HG03432 (cell line): ENCODE measurements around the gene TDRD6.

Source experiments
- ATAC-seq: cut with Tn5 transposase; IDR thresholded peaks from one replicate; pipeline ENCODE4 v1.9.1; 2021; ENCODE audit warnings: mild to moderate bottlenecking, moderate library complexity; ENCODE audit not compliant: unreplicated experiment

Gene TDRD6

DNA sequence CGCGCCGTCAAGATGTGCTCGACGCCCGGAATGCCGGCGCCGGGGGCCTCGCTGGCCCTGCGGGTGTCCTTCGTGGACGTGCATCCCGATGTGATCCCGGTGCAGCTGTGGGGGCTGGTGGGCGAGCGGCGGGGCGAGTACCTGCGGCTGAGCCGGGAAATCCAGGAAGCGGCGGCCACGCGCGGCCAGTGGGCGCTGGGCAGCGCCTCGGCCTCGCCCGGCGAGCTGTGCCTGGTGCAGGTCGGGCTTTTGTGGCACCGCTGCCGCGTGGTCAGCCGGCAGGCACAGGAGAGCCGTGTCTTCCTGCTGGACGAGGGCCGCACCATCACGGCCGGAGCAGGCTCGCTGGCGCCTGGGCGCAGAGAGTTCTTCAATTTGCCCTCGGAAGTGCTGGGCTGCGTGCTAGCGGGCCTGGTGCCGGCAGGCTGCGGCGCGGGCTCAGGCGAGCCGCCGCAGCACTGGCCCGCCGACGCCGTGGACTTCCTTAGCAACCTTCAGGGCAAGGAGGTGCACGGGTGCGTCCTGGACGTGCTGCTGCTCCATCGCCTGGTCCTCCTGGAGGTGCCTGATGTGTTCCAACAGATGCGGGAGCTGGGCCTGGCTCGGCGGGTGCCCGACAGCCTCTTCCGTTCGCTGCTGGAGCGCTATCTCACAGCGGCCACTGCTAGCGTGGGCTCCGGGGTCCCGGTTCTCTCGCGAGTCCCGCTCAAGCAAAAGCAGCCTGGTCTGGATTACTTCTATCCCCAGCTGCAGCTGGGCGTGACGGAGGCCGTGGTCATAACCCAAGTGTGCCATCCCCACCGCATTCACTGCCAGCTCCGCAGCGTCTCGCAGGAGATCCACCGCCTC lies 656 bp downstream of the TDRD6 start:
- ATAC-seq: no peak

DNA sequence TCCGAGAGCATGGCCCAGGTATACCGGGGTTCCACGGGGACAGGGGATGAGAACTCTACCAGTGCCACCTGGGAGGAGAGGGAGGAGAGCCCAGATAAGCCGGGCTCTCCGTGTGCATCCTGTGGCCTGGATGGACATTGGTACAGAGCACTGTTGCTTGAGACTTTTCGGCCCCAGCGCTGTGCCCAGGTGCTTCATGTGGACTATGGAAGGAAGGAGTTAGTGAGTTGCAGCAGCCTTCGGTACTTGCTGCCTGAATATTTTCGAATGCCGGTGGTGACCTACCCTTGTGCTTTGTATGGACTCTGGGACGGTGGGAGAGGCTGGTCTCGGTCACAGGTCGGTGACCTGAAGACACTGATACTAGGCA lies 1.3 kb downstream of the TDRD6 start:
- ATAC-seq: no peak

DNA sequence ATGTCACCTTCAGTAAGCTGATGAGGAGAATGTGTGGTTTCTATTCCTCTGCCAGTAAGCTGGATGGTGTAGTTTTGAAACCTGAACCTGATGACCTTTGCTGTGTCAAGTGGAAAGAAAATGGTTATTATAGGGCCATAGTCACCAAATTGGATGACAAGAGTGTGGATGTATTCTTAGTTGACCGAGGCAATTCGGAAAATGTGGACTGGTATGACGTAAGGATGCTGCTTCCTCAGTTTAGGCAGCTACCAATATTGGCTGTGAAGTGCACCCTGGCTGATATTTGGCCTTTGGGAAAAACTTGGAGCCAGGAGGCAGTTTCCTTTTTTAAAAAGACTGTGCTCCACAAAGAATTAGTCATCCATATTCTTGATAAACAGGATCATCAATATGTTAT lies 2.0 kb downstream of the TDRD6 start:
- ATAC-seq: no peak

DNA sequence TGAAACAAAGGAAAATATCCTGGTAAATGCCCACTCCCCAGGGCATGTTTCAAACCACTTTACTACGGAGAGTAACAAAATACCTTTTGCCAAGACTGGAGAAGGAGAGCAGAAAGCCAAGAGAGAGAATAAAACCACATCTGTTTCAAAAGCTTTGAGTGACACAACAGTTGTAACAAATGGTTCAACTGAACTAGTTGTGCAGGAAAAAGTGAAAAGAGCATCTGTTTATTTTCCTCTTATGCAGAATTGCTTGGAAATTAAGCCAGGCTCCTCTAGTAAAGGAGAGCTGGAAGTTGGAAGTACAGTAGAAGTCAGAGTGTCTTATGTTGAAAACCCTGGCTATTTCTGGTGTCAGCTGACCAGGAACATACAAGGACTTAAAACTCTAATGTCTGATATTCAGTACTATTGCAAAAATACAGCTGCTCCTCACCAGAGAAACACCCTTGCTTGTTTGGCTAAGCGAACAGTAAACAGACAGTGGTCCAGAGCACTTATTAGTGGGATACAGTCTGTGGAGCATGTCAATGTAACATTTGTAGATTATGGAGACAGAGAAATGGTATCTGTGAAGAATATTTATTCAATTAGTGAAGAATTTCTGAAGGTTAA lies 2.6 kb downstream of the TDRD6 start:
- no peak for ATAC-seq

DNA sequence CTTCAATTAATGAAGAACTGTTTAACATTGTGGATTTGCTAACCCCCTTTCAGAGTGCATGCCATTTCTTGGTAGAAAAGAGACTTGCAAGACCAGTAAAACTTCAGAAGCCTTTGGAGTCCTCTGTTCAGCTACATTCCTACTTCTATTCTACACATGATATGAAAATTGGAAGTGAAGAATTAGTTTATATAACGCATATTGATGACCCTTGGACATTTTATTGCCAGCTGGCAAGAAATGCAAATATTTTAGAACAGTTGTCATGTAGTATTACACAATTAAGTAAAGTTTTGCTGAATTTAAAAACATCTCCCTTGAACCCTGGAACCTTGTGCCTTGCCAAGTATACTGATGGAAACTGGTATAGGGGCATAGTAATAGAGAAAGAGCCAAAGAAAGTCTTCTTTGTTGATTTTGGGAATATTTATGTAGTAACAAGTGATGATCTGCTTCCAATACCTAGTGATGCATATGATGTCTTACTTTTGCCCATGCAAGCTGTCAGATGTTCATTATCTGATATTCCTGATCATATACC lies 3.3 kb downstream of the TDRD6 start:
- no peak for ATAC-seq

DNA sequence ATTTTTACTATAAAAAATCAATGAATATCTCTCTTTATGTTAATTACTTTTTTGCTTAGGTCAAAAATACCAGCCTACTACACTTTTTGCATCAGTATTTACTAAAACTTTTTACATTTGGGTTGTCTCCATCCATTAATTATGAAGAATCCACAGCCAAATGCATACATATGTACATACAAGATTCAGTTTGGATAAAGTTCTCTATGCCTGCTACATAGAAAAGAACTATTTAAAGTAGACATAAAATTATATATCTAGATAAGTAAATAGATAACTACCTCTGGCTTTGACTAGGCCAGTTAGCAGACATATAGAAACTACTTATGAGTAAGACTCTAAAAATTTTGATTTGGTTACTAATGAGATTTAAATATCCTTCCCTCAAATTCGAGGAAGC lies 12.3 kb downstream of the TDRD6 start:
- no peak for ATAC-seq

DNA sequence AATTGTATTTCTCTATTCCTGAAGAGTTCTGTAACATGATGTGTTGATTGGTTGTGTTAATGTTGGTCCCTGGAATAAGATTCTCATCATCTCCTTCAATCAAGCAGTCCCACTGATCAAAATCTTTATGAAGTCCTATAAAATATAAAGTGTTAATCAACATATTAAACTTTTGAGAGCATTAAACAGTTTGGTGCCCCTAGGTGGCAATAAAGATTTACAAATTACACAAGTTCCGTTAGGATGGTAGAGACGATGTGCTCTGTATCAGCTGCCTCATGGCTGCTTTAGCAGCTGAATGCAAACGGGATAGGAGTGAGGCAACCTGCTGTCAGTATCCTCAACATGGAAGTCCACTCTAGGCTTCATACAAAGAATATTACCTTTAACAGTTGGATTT lies 16.9 kb downstream of the TDRD6 start:
- no peak for ATAC-seq

DNA sequence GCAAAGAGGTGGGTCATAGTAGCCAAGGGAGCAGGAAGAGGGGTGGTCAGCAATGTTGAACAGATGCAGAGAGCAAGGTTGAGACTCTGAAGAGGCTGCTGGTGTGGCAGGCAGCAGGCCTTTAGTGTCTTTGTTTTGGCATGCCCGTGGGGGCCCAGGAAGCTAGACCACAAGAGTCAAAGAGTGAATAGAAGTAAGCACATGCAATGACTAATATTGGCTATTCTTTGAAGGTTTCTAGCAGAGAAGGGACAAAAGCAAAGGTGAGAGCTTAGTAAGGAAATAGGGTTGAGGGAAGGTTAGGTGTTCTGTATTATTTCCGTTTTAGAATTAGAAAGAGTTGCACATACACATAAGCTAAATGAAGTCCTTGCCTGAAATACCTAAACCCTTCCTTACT lies 18.8 kb downstream of the TDRD6 start:
- peak; percentile 66 for ATAC-seq

DNA sequence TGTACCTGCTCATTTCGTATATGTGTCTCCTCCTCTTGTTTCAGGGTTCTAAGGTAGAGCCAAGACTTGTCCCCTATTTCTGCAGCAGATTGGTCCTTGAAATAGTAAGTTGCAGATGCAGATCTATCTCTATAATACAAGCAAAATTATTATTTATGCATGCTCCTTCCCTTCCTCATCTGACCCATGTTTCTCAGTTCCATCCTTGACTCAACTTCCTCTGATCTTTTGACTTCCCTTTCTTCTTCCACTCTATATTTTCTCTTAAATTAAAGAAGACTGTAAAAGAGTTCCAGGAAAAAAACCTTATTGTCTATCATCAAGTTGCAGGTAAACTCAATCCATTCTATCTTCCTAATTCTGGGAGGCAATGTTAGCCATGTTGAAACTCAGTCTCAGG lies 23.8 kb downstream of the TDRD6 start:
- no peak for ATAC-seq

DNA sequence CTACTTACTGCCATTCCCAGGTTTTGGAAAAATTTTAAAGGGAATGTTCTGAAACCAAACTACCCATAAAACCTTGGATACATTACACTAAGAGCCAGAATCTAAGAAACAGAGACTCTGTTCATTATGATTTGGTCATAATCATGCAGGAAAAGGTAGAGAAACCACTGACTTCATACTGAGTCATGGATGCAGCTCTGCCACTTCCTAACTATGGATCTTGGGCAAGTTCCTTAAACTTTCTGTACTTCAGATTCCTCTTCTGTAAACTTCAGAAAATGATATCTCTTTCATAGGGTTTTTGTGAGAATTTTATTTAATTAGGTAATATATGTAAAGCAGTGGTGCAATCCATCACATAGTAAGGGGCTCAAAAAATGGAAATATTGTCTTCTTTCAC lies 27.5 kb downstream of the TDRD6 start:
- ATAC-seq: no peak

DNA sequence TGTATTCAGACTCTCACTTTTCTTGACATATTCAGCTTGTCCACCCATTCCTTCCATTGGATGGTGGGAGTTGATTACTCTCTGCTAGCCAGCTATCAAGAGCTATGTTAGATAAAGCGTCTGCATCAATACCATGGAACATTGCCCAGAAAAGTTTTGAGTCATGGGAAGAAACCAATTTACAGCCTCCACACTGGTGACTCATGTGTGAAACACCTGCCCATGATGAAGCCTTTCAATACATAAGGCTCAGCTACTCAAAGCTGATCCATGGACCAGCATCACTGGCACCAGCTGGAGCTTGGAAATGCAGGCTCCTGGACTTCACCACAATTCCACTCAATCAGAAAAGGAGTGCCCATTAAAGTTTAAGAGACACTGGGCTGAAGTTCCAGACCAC lies 31.4 kb downstream of the TDRD6 start:
- ATAC-seq: no peak

DNA sequence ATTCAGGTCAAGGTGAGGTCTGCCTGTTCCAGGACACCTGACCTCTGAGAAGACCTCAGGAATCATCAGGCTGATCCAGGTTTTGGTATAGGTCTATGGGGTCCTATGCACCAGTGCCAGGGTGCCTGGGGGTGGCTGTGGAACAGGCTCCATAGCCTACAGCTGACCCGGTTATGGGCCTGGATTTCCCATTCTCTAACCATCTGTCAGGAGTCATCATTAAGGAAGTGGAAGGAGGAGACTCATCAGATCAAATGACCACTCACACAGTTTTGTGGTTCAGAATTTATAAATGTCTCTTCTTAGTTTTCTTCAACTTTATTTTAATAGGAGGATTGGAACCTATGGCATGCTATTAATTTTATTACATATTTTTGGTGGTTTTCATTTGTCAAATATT lies 32.7 kb downstream of the TDRD6 start:
- ATAC-seq: no peak

DNA sequence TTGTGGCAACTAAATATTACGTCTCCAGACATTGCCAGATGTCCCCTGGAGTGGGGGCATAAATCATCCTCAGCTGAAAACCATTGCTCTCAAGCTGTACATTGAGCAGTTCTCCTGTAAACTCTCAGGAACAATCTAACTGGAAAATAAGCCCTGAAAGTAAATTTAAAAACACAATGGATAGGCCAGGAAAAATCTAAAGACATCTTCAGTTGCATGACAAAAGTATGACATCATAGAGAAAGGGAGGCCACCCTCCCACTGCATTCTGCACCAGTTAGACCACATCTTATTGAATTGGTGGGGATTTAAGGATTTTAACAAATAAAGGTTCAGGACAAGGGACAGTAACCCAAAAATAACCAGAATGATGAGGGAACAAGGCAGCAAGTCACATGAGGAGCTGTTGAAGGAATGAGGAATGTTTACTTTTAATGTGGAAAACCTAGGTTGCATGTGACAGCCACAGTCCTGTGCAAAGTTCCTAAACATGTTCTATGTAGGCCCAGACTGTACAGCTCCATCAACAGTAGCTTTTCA lies 42.2 kb downstream of the TDRD6 start:
- ATAC-seq: no peak

DNA sequence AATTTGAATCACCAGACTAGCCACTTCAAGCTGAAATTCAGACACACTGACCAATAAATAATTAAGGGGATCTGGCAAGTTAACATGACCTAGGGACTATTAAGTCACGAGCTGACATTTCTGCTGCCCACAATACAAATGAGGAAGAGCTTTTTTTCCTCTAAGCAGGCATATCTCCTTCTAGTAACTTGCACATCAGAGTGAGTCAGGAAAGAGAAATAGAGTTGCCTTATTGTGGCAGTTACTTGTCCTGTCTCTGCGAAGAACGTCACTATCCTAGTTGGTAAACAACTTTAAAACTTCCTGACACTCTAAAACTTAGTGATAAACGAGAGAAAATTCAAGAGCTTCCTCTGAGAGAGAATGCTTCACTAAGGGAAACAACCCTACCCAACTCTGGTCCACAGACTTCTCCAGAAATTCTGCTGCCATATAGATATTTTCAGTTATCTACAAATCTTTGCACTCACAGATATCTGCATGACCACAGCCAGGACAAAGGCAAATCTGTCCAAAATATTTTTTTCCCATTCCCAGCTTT lies 43.3 kb downstream of the TDRD6 start:
- no peak for ATAC-seq

DNA sequence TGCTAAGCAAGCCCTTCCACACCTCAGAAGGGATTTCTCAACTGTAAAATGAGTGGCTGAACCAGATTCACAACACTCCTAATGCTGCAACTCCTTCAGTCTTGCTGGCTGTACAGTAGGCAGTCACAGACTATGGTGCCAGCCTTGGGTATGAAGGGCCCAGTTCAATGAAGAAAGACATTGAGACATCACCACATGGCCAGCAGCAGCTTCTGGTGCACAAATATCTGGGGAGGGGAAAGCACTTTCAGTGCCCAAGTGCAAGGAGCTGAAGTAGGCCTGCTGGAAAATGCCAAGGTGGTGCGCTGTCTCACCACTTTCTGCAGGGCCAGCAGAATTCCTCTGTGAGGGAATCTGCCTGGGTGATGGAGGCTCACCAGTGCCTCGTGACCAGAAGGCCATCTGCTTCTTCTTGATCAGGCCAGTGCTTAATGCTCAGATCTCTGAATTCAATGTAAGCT lies 45.7 kb downstream of the TDRD6 start:
- ATAC-seq: no peak

DNA sequence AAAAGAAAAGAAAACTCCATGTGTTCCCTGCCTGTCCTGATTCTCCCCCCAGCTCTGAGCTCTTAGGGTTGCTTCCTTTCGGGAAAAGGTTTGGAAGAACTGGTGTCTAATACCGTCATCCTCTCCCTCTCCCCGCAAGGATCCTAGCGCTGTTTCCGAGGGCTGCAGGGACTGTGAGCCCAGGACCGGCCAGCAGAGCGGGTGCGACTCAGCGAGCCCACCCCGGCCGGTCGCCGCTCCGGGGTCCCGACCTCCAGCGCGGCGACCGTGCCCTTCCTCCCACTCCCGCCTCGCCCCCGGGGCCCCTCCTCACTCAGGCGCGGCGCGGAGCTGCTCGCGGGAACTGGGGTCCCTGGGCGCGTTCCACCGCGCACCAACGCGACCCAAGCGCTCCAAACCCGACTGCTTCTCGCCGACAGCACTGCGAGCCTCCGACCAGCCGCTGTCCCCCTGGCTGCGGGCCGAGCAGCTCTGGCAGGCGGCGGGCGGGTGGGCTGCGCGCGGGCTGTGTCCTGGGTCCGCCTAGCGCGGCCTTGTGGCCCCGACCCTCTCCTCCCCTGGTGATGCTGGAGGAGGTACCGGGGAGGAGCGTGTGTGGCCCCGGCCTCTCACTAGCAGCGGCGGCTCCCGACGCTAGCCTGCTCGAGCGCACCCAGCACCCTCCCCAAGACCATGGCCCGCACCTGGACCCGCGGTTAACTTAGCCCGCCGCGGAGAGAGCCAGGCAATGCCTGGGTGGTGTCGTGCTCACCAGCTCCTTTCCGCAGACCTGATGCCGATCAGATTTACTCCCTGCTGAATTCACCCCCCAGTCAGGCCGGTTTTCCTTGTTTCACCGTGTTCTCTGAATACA lies 47.4 kb downstream of the TDRD6 start, which contains the start of gene PLA2G7:
Gene PLA2G7 (minus strand): TSS at position 509 of the 853 bp plus-strand sequence. CDS start 12,484 bp downstream, outside the sequence.
- ATAC-seq: no peak

DNA sequence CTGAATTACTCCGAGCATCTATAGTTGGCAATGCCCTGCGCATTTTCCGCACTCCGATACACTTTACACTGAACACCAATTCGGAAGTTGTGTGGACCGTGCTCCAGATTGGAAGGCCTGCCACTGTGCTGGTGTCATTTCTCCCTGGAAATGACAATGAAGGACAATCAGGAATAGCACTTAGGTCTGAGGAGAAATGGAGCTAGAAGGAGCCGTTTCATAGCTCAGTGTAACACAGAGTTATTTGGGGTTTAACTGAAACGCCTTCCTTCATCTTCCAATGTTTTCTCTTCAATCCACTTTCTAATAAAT lies 48.0 kb downstream of the TDRD6 start:
- no peak for ATAC-seq

DNA sequence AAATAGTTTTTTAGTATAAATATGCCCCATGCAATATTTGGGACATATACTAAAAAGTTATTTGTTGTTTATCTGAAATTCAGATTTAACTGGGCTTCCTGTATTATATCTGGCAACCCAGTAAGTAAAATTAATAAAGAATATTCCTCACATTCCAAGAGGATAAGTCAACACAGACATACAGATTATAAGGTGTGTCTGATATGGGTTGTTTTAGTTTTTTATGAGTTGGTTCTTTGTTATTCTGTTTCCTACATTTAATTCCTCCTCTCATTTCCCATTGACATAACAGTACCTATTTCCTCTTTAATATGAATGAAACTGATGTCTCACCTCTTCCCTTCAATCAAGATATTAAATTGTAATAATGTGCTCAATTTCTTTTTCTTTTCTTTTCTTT lies 49.2 kb downstream of the TDRD6 start:
- no peak for ATAC-seq

DNA sequence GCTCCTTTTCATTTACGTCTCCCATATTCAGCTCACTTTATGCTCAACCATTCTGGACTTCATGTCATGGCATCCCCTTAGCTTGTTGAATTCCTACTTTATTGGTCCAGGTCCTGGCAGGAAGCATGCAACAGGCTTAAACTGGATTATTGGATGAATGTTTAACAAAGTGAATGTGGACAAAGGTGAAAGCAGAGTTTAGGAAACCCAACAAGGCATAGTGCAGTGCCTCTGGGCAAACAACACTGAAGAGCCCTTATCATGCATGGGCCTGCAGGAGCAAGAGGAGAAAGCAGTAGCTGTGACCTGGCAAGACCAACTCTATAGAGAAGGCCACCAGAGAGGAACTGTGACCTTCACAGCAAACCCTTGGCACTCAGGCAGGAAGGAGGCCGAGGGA lies 53.8 kb downstream of the TDRD6 start:
- ATAC-seq: no peak

DNA sequence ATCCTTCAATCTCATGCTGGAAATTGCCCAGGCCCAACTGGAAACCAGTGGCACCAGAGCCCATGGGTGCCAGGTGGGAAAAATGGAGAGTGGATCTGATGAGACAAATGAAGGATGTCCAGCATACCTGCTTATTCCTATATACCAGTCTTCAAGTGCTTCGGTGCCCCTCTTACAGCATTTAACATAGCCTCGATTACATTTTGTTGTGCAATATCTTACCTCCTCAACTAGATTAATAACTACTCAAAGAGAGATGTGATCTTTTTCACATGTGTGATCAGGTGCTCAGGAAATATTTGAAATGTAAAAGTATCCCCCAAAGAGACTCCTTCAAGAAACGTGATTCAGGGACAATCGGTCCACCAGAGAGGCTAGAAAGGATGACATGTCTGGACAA lies 54.2 kb downstream of the TDRD6 start:
- no peak for ATAC-seq
